Measurements from ENCODE around the gene VPS35L. TPM values are rescaled to one million over a fixed set of nuclear protein-coding genes. Genes with fewer than 3 reads are reported as not detected.

The VPS35L gene
- total RNA-seq, 1 experiment from 2014 or later: 55.5 TPM

GRCh38 chr16:19512297-19512696 lies 43.2 kb upstream of the VPS35L start:
- Mint-ChIP-seq H3K4me3 (ENCODE audit: unreplicated experiment) (no peak overlapping the region), H3K4me1 (ENCODE audit: insufficient read depth, unreplicated experiment) (peaks cover 16% of the 10 kb centered on the region), H3K27me3 (ENCODE audit: insufficient read depth, unreplicated experiment) (no peaks in the 10 kb centered on the region), H3K27ac (ENCODE audit: low read depth, unreplicated experiment) (peak overlapping the region; percentile 57), H3K36me3 (ENCODE audit: insufficient read depth, unreplicated experiment) (peaks cover 70% of the 10 kb centered on the region), H3K9me3 (ENCODE audit: unreplicated experiment) (no peaks in the 10 kb centered on the region)
- no peak for TF ChIP-seq CTCF (IDR thresholded peaks at IDR 0.05; ENCODE audit: unreplicated experiment)
- POLR2A ChIA-PET: interaction anchor here (1.9 kb wide), 1 partner anchor 9 kb away, joined by 6 read pairs; no protein-coding TSS in a partner anchor
- no TSS peak for BruUV-seq (replicated peaks)
- CTCF ChIA-PET: interaction anchor here (3.9 to 14.3 kb wide), 2 partner anchors 9 to 123 kb away, joined by 26 to 328 read pairs; no protein-coding TSS in a partner anchor
- no peak for DNase-seq (ENCODE audit: unreplicated experiment)
- intact Hi-C loops (cut with micrococcal nuclease): no loop called here

- ChIA-PET CTCF (interaction anchor here (0.6 to 3.9 kb wide), 8 partner anchors 11 to 576 kb away, joined by 3 to 26 read pairs (median 4); no protein-coding TSS in a partner anchor), POLR2A (interaction anchor here (0.5 to 1.7 kb wide), 6 partner anchors 11 to 527 kb away, joined by 3 to 6 read pairs (median 4); no protein-coding TSS in a partner anchor)
- H3K27me3 Mint-ChIP-seq (ENCODE audit: insufficient read depth, unreplicated experiment): no peaks in the 10 kb centered on the region
- TF ChIP-seq CTCF (IDR thresholded peaks at IDR 0.05; ENCODE audit: unreplicated experiment): no peak
- H3K4me3 Mint-ChIP-seq (ENCODE audit: unreplicated experiment): no peak overlapping the region
- peaks cover 68% of the 10 kb centered on the region for H3K36me3 Mint-ChIP-seq (ENCODE audit: insufficient read depth, unreplicated experiment)
- peak overlapping the region; percentile 57 for H3K27ac Mint-ChIP-seq (ENCODE audit: low read depth, unreplicated experiment)
- peaks cover 23% of the 10 kb centered on the region for H3K4me1 Mint-ChIP-seq (ENCODE audit: insufficient read depth, unreplicated experiment)
- H3K9me3 Mint-ChIP-seq (ENCODE audit: unreplicated experiment): no peaks in the 10 kb centered on the region
- DNase-seq (ENCODE audit: unreplicated experiment): peak; percentile 52
- intact Hi-C loops (cut with micrococcal nuclease): no loop called here
- no TSS peak for BruUV-seq (replicated peaks)
Observed at GRCh38 chr16:19513377-19514053, 42.0 kb upstream of the VPS35L start.

GRCh38 chr16:19515757-19516156 lies 39.7 kb upstream of the VPS35L start:
- DNase-seq (ENCODE audit: unreplicated experiment): no peak
- Mint-ChIP-seq H3K27ac (ENCODE audit: low read depth, unreplicated experiment) (no peak overlapping the region), H3K4me3 (ENCODE audit: unreplicated experiment) (no peak overlapping the region), H3K27me3 (ENCODE audit: insufficient read depth, unreplicated experiment) (no peaks in the 10 kb centered on the region), H3K36me3 (ENCODE audit: insufficient read depth, unreplicated experiment) (peaks cover 59% of the 10 kb centered on the region), H3K9me3 (ENCODE audit: unreplicated experiment) (no peaks in the 10 kb centered on the region), H3K4me1 (ENCODE audit: insufficient read depth, unreplicated experiment) (peaks cover 37% of the 10 kb centered on the region)
- intact Hi-C loops (cut with micrococcal nuclease): no loop called here
- no TSS peak for BruUV-seq (replicated peaks)
- TF ChIP-seq CTCF (IDR thresholded peaks at IDR 0.05; ENCODE audit: unreplicated experiment): no peak
- ChIA-PET CTCF (interaction anchor here (0.5 to 2.8 kb wide), 7 partner anchors 13 to 430 kb away, joined by 3 to 23 read pairs (median 3); no protein-coding TSS in a partner anchor), POLR2A (interaction anchor here (1.5 to 2.0 kb wide), 2 partner anchors 9 to 13 kb away, joined by 3 to 7 read pairs; partner anchors contain the start of gene CCP110)

- Mint-ChIP-seq H3K27ac (ENCODE audit: low read depth, unreplicated experiment) (peak overlapping the region; percentile 84), H3K4me1 (ENCODE audit: insufficient read depth, unreplicated experiment) (peaks cover 42% of the 10 kb centered on the region), H3K4me3 (ENCODE audit: unreplicated experiment) (peak overlapping the region; percentile 37), H3K36me3 (ENCODE audit: insufficient read depth, unreplicated experiment) (peaks cover 53% of the 10 kb centered on the region), H3K9me3 (ENCODE audit: unreplicated experiment) (no peaks in the 10 kb centered on the region), H3K27me3 (ENCODE audit: insufficient read depth, unreplicated experiment) (no peaks in the 10 kb centered on the region)
- BruUV-seq (replicated peaks): no TSS peak
- no peak for TF ChIP-seq CTCF (IDR thresholded peaks at IDR 0.05; ENCODE audit: unreplicated experiment)
- POLR2A ChIA-PET: interaction anchor here (0.7 to 2.1 kb wide), 6 partner anchors 9 to 516 kb away, joined by 3 to 9 read pairs (median 3); partner anchors contain the start of gene VPS35L
- peak; percentile 80 for DNase-seq (ENCODE audit: unreplicated experiment)
- intact Hi-C loops (cut with micrococcal nuclease): no loop called here
- CTCF ChIA-PET: interaction anchor here (0.6 to 2.8 kb wide), 5 partner anchors 15 to 408 kb away, joined by 3 to 23 read pairs (median 4); no protein-coding TSS in a partner anchor
Observed at GRCh38 chr16:19517424-19518089, 37.9 kb upstream of the VPS35L start.
